Left hindlimb (tissue), 1 donor: ENCODE measurements around the gene VILL.
"Not testable (repeated sequence)": the region's sequence is repeated elsewhere in the genome, so short reads cannot be mapped to it uniquely, and the experiment has no call there.

ENCODE experiments used
- DNase-seq: peaks from one replicate; pipeline ENCODE4 v3.0.0-alpha.2; 2018

VILL gene

DNA sequence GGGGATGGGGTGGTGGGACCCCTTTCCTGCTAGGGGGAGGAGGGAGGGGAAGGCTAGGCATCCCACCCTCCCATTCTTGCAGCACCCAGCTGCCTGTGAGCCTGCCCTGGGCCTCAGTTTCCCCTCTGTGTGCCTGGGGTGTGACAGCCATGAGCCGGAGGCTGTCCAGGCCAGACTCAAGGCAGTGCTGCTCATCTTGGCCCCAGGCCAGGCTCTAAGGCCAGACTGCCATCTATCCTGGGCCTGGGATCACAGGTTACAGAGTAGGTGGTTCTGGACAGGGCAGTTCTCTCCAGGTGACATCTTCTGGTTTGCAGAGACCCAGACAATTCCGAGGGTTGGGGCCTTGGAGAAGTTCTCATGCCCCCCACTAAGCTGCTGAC, 3.3 kb upstream of the VILL start:
- peak; percentile 31 for DNase-seq

DNA sequence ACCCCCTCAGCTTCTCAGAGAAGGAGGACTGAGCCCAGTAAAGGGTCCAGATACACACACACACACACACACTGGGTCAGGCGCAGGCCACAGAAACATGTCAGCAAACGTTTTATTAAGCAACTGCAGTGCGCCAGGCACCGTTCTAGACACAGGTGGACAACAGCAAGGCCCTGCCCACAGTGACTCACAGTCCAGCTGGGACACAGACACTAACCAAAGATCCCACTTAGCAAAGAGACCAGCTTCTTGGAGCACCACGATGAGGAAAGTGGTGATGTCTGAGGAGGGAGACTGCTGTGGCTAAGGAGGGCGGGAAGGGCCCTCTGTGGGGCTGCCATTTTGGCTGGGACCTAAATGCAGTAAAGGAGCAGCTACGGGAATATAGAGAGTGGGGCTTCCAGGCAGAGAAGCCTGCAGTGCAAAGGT, 2.8 kb upstream of the VILL start:
- DNase-seq, result peak; percentile 27

DNA sequence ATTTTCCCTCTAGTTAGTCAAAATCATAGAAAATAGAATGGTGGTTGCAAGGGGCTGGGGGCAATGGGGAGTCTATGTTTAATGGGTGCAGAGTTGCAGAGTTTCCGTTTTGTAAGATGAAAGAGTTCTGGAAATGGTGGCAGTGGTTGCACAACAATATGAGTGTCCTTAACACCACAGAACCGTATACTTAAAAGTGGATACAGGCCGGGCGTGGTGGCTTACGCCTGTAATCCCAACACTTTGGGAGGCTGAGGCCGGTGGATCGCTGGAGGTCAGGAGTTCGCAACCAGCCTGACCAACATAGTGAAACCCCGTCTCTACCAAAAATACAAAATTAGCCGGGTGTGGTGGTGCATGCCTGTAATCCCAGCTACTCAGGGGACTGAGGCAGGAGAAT, 2.2 kb upstream of the VILL start:
- not testable (repeated sequence) for DNase-seq

DNA sequence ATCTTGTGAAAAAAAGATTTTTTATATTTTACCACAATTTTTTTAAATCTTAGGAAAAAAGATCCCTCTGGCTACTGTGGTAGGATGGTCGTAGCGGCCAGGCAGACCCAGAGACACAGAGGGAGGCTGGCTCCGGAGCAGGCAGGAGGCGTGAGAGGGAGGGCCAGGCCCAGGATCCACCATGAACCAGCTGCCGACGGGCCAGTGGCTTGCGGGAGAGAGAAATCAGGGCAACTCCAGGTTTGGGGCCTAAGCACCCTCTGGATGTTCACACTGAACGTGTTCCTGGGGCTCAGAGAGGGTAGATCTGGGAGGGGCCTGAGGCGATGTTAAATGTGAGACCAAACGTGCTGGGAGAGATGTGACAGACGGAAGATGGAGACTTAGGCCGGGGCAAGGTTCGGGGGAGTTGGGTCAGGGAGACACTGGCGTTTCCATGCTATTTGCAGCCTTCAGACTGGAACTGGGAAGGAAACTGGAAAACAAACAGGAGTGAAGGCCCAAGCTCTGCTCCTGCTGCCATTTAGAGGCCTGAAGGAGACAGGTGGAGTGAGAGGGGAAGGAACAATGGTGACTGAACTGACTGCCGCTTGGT, 1.6 kb upstream of the VILL start:
- no peak for DNase-seq

DNA sequence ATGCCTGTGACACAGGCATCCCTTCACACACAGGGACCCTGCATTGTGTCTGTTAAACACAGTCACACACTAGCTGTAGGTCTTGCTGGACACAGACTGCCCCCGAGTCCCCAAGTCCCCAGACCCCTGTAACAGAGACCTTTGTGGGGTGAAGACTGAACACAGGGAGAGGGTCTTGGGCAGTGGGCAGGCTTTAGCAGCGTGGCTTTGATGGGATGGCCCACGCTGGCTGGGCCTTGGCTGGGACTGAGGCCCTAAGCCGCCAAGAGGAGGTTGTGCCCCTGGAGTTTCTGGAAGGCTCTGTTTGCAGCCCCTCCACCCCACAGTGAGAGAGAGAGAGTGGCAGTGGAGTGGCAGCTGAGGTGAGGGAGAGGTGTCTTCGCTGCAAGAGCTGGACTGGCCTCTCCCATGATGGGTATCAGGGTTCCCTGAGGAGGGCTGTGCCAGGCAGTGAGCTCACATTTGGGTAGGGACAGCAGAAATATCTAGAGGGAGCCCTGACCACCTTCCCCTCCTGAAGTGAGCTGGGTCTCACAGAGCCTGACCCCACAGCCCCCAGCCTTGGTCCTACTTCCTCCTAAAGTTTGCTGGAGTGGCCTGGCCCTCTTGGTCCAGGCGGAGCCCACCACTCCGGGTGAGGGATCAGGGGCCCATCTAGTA, 635 bp upstream of the VILL start:
- peak; percentile 36 for DNase-seq

DNA sequence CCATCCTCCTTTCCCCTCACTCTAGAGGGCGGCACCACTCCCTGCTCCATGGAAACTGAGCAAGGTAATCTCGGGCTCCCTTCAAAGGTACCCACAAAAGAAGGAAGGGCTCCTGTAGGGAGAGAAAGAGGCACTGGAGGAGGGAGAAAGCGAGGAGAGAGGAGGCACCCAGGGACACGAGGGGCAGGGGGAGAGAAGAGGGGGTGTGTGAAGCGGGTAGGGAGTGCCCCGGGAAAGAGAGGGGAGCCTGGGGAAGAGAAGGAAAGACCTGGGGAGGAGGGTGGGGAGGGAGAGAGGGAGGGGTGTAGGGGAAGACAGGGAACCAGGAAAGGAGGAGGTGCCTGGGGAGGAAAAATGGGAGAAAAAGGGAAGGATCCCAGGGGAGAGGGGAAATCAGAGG, 523 bp downstream of the VILL start:
- DNase-seq, result no peak

DNA sequence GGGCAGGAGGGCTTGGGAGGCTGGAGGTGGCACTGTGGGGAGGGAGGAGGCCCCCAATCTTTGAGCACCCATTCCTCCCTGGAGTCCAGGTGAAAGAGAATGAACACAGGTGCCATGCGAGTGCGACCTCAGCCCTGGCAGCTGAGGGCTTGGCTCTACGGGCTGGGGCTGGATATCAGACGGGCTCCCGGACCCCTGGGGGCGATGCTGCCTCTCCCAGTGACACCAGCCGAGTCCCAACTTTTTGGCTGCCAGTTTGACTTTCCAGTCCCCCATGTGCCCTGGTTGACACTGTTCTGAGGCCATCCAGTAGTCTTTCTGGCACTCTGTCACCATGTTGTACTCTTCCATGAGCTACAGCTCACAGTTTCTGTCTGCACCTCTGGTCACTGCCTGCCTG, 1.2 kb downstream of the VILL start:
- peak; percentile 23 for DNase-seq

DNA sequence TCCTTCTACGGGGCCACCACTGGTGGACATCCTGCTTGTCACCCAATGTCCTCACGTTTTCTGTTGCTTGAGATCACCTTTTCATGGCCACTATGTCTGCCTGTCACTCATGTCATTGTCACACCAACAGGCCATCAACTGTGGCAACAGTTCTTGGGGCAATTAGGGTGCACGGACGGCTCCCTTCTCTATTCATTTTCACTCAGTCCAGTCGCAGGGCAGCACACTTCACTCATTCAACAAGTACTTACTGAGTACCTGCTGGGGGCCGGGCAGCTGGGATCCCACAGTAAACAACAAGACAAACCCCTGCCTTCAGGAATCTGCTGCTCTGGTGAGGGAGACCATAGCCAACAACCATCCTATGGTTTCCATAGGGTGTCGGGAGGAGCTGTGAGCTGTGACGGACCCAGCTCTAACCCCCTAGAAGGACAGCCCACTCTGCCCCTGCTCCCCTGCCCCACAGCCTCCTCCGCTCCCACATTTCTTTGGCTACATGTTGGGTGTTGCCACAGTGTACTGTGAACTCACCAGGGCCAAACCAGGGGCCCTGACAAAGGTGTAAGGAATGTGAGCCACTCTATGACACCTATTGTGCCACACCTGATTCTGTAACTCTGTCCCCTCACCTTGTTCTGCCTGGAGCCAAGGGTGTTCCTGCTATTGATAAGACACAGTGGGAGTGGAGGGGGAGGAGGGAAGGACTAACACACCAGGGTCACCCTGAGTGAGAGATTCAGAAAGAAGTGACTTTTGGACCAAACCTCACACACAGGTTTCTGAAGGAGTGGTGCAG, 1.9 kb downstream of the VILL start:
- DNase-seq, result peak; percentile 21

DNA sequence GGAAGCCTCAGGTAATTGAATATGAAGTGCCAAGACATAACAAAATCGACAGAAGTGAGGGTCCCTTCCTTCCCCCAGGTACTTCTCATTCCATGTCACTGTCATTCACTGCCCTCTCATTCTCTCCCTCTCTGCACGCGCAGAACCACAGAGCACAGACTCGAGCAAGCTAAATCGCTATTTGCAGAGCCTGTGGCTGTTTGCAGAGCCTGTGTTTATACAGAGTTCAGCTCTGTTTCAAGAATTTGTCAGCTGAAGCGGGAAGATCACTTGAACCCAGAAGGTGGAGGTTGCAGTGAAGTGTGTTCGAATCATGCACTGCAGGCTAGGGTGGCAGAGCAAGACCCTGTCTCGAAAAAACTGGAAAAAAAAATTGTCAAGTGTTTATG, 2.5 kb downstream of the VILL start:
- peak; percentile 21 for DNase-seq

DNA sequence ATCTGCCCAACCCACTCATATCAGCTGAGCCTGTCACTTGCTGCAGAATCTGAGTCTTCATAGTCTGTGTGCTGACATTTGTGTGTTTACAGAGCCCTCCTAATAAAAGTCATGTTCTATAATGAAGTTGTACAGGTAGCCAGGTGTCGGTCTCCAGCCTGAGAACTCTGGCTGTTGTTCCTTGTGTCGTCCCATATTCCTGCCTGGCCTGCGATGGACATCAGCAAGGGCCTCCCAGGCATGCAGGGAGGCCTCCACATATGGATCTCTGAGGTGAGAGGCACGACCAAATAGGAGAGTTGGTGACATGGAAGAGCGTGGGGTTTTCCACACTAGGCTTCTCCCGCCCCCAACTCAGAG, 2.9 kb downstream of the VILL start:
- no peak for DNase-seq

DNA sequence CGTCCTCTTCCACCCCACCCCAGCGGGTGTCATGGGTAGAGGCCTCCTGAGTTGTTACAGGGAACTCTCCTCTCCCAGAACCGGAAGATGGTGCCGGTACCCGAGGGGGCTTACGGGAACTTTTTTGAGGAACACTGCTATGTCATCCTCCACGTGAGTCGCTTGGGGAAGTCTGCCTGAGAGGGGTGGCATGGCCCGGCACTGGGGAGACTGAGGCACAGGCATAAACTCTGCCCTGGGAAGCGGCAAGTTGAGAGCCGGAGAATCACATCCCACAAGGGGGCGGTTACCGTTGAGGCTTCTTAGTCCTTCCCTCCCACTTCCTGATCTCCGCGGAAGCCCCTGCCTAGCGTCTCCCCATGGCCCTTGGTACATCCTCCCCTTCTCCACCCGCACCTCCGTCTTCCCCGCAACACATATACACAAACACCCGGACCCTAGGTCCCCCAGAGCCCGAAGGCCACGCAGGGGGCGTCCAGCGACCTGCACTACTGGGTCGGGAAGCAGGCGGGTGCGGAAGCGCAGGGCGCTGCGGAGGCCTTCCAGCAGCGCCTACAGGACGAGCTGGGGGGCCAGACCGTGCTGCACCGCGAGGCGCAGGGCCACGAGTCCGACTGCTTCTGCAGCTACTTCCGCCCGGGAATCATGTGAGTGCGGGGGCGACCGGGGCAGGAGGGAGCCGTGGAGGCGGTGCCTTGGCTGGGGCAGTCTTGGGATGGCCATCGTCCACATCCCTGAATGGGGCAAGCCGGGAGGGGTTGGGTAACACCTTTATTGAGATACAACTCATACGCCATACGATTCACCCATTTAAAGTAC, 3.4 kb downstream of the VILL start:
- DNase-seq, result peak; percentile 88

DNA sequence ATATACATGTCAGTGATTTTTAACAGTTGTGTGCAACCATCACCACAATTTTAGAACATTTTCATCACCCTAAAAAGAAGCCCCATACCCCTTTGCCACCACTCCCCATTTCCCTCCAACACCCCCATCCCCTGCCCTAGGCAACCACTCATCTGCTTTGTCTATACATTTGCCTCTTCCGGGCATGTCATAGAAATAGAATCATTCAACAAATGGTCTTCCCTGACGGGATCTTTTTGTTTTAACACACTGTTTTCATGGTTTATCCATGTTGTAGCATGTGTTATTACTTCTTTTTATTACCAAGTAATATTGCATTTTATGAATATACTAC, 4.0 kb downstream of the VILL start:
- DNase-seq, result no peak

DNA sequence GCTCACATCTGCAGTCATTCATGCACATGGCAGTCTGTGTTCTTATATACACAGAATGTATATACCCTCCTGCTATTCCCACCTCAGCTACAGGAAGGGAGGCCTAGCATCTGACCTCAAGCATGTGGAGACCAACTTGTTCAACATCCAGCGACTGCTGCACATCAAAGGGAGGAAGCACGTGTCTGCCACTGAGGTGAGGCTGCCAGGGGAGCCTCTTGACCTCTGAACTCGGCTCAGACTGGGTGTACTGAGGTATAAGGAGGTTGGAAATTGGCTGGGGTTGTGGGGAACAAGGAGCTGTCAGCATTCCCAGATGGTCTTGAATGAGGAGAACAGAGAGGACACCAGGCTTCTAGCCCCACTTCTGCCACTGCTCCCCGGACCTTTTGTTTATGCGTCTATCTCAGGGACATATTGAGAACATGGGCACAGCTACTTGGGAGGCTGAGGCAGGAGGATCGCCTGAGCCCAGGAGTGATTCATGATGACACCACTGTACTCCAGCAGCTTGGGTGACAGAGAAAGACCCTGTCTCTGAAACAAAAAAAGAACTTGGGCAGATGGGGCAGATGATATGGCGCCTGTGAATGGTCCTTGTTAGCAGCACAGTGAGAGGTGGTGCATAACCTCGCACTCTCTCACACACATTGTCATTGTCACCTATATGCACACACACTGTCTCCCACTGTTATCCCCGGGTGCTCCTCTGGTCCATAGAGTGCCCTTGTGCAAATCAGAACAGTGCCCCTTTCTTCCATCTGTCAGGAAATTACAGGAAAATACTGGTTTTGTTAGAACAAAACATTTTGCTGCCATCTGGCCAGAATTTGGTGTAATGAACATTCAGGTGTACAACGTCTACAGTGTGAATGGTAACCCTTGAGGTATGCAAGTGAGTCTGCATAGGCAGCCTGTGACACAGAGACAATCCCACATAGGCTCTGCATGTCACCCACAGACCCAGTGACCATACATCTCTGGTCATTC, 5.4 kb downstream of the VILL start:
- DNase-seq, result peak; percentile 13

DNA sequence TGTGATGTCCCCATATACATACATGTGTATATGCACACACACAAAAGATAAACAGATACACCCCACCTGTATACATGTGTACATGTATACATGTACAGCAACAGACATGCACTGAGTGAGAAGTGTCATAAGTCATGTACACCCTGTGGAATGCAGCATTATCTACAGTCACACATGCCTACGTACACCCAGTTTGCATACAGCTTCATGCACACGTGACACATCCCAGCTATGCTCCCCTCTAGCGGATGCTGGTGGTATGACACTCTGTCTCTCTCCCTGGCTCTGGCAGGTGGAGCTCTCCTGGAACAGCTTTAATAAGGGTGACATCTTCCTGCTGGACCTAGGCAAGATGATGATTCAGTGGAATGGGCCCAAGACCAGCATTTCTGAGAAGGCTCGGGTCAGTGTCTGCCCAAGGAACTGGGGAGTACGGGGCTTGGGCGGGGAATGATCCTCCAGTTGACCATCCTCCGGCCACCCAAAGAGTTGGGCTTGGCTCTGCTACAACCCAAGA, 6.3 kb downstream of the VILL start:
- peak; percentile 76 for DNase-seq

DNA sequence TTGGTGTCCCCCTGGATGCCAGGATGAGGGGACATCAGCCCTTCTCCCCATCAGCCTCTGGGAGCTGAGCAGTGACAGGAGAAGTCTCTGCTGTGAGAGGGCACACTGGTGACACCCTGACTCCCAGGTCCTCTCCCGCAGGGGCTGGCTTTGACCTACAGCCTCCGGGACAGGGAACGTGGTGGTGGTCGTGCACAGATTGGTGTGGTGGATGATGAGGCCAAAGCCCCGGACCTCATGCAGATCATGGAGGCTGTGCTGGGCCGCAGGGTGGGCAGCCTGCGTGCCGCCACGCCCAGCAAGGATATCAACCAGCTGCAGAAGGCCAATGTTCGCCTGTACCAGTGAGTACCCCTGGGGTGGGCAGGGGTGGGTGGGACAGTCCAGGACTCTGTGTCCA, 6.8 kb downstream of the VILL start:
- DNase-seq, result peak; percentile 34

DNA sequence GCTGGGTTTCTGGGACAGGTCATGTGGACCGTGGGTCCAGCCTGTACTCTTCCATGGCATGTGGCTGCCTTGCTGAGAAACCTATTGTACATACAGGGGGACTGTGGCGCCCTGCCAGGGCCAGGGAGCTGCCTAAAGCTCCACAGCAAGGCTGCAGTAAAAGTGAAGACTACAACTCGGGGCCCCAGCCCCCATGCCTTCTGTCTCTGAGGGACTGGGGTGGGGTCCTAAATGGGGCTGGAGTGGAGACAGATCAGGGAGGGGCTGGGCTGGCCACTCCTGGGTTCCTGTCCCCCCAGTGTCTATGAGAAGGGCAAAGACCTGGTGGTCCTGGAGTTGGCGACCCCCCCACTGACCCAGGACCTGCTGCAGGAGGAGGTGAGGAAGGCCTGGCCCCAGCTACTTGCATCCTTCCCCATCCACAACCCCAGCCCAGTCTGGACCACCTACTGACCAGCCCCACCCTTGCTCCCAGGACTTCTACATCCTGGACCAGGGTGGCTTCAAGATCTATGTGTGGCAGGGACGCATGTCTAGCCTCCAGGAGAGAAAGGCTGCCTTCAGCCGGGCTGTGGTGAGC, 7.3 kb downstream of the VILL start:
- DNase-seq, result peak; percentile 39

DNA sequence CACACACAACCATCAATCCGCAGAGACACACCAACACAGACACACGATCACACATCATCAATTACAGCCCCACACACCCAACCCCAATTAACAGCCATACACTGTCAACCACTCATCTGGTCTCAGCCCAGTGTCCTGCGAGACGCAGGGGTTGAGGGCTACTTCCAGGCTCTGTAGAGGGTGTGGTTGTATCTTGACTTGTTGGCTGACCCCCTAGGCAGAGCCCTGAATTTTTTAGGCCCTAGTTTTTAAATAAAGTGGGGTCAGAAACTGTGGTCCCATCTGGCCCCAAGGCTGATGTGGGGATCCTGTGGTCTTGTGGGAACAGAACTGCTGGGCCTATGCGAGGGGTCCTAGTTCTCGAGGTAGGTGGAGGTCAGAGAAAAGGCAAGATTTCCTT, 9.2 kb downstream of the VILL start:
- DNase-seq, result peak; percentile 18

DNA sequence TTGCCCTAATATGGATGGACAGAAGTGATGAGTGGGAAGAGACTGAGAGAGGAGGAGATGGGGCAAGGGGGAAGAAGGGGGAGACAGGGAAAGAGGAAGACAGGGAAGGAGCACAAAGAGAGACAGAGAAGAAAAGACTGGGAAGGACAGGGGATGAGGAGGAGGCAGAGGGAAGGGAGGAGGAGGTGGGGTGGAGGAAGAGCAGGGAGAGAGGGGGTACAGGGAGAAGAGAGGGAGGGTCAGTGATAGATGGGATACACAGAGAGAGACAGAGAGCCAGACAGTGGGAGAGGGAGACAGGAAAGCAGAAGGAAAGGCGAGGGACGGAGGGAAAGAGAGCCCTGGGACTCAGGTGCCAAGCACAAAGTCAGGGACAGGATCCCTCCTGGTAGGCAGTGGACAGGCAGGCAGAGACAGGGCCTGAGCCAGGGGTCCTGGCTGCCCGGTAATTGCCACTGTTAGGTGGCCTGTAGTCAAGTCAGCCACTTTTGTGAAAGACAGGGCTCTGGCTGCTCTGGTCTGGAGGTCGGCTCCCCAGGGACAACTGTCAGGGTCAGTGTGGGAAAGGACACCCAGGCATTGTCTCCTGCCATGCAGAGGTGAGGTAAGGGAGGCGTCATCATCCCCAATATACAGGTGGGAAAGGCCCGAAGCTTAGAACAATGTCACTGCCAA, 9.8 kb downstream of the VILL start:
- peak; percentile 36 for DNase-seq

DNA sequence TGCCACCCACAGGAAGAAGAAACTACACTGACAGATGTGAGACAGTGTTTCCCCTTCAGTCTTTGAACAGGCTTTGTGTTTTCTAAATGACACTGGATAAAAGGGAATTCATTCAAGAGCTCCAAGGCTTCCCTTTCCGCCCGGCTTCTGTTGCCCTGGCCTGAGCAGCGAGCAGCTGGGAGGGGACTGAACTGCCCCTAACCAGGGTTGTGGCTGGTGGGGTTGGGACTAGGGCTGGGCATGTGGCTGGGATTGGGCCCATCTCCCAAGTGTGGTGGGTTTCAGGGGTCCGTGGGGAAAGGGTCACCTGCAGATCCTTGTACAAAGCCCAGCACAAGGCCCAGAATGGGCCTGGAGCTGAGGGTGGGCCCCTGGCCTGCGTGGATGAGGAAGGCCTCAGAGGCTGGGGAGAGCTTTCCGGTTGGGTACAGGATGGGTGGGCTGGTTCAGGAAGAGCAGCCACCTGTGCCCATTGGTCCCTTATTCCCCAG, 10.4 kb downstream of the VILL start:
- DNase-seq, result peak; percentile 23

DNA sequence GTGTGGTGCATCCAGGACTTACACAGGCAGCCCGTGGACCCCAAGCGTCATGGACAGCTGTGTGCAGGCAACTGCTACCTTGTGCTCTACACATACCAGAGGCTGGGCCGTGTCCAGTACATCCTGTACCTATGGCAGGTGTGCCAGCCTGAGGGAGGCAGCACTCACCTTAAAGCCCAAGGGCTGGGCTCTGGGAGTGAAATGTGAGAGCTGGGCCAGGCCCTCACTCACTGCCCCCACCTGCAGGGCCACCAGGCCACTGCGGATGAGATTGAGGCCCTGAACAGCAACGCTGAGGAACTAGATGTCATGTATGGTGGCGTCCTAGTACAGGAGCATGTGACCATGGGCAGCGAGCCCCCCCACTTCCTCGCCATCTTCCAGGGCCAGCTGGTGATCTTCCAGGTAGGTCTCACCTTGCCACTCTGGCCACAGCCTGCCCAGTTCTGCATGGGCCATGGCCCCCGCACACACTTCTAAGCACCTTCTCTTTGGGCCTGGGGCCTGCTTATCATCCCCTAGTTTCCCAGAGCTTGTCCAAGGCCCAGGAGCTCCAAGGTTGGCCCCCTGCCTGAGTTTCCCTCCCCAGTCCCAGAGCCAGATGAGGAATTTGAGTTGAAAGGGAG, 11.0 kb downstream of the VILL start:
- peak; percentile 28 for DNase-seq
